Osteoblast (primary cell): ENCODE results near the gene SCN2A. TPM values are rescaled to one million over a fixed set of nuclear protein-coding genes. Genes with fewer than 3 reads are reported as not detected.

Experiments used
- DNase-seq: peaks from one replicate; pipeline ENCODE4 v3.0.0; 2011; ENCODE audit warnings: low spot score, mixed read lengths; ENCODE audit not compliant: insufficient read length; ENCODE audit errors: missing footprints
- H2AFZ ChIP-seq: 2 replicates; pipeline ENCODE4 v1.6.0; 2011; ENCODE audit warnings: mild to moderate bottlenecking, low read length
- H3K27ac ChIP-seq: 2 replicates; pipeline ENCODE4 v1.5.1; 2011; ENCODE audit warnings: mild to moderate bottlenecking, low read depth, low read length, moderate library complexity
- H3K27me3 ChIP-seq: 2 replicates; pipeline ENCODE4 v1.6.0; 2012; ENCODE audit warnings: mild to moderate bottlenecking, control low read depth, inconsistent platforms, low read length, moderate library complexity; ENCODE audit not compliant: insufficient read depth
- H3K36me3 ChIP-seq: 2 replicates; pipeline ENCODE4 v1.5.1; 2011; ENCODE audit warnings: mild to moderate bottlenecking, low read length, control low read depth, moderate library complexity; ENCODE audit not compliant: insufficient read depth
- H3K4me1 ChIP-seq: 2 replicates; pipeline ENCODE4 v1.5.1; 2011; ENCODE audit warnings: mild to moderate bottlenecking, low read length, control low read depth, moderate library complexity; ENCODE audit not compliant: insufficient read depth
- H3K4me2 ChIP-seq: 2 replicates; pipeline ENCODE4 v1.6.0; 2011; ENCODE audit warnings: mild to moderate bottlenecking, low read length; ENCODE audit not compliant: insufficient read depth
- H3K4me3 ChIP-seq: fragments of 200-600 bp; sonication (generic); 3 replicates; pipeline ENCODE4 v1.5.1; 2012; ENCODE audit warnings: mild to moderate bottlenecking, low read length, inconsistent platforms; ENCODE audit not compliant: insufficient read depth
- H3K79me2 ChIP-seq: 2 replicates; pipeline ENCODE4 v1.6.0; 2012; ENCODE audit warnings: mild to moderate bottlenecking, low read length, control low read depth, inconsistent platforms; ENCODE audit not compliant: insufficient read depth
- H3K9me3 ChIP-seq: 2 replicates; pipeline ENCODE4 v1.5.1; 2011; ENCODE audit warnings: low read depth, low read length, control low read depth
- H4K20me1 ChIP-seq: 2 replicates; pipeline ENCODE4 v1.6.0; 2012; ENCODE audit warnings: mild to moderate bottlenecking, low read length, control low read depth; ENCODE audit not compliant: insufficient read depth
- CTCF ChIP-seq: IDR thresholded peaks from 2 replicates; pipeline ENCODE4 v1.5.1; 2011; ENCODE audit warnings: mild to moderate bottlenecking, low read depth, low read length, moderate library complexity; ENCODE audit errors: extremely low read depth
- total RNA-seq: library from RNA; depleted of rRNA; stranded (reverse); fragments of >200 nt; gene quantifications from 2 replicates; pipeline ENCODE4 v1.2.3, GENCODE V29; 2012

Gene SCN2A
- total RNA-seq, 1 donor = 2.2 TPM

- H2AFZ ChIP-seq = no peak overlapping the region
- TF ChIP-seq CTCF = no peak
- H3K36me3 ChIP-seq = no peaks in the 10 kb centered on the region
- no peaks in the 10 kb centered on the region for H3K79me2 ChIP-seq
- H3K4me2 ChIP-seq = no peak overlapping the region
- no peaks in the 10 kb centered on the region for H4K20me1 ChIP-seq
- no peak overlapping the region for H3K4me3 ChIP-seq
- no peaks in the 10 kb centered on the region for H3K27me3 ChIP-seq
- no peak for DNase-seq
- H3K4me1 ChIP-seq = no peaks in the 10 kb centered on the region
- H3K27ac ChIP-seq = no peak overlapping the region
- no peaks in the 10 kb centered on the region for H3K9me3 ChIP-seq
Measured at GRCh38 chr2:165274698-165275097, 35.5 kb downstream of the SCN2A start.

GRCh38 chr2:165275932-165276331 is 36.7 kb downstream of the SCN2A start:
- H3K4me2 ChIP-seq = no peak overlapping the region
- no peaks in the 10 kb centered on the region for H3K4me1 ChIP-seq
- TF ChIP-seq CTCF = no peak
- no peak overlapping the region for H2AFZ ChIP-seq
- no peaks in the 10 kb centered on the region for H3K36me3 ChIP-seq
- no peak for DNase-seq
- no peaks in the 10 kb centered on the region for H4K20me1 ChIP-seq
- no peaks in the 10 kb centered on the region for H3K27me3 ChIP-seq
- no peak overlapping the region for H3K4me3 ChIP-seq
- no peaks in the 10 kb centered on the region for H3K9me3 ChIP-seq
- no peak overlapping the region for H3K27ac ChIP-seq
- no peaks in the 10 kb centered on the region for H3K79me2 ChIP-seq

DNA sequence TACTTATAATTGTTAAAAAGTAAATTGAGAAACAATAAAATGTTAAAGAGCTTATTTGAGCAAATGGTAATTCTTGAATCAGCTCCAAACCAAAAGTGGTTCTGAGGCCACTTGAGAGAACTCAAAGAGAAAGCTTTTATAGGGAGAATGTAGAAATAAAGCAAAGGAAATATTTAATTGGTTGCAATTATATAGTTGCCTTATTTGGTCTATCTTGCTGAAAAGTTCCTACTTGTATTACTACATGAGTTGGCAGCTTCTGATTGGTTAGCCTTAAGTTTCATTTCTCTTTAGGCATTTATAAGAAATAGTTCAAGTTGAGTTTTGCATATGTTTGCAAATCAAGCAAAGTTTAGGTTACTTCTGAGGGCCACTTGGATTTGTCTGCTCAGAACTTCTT is 38.1 kb downstream of the SCN2A start:
- Histone ChIP-seq H4K20me1 (no peaks in the 10 kb centered on the region), H3K4me2 (no peak overlapping the region), H3K4me3 (no peak overlapping the region), H3K36me3 (no peaks in the 10 kb centered on the region), H3K27ac (no peak overlapping the region), H3K4me1 (no peaks in the 10 kb centered on the region), H3K79me2 (no peaks in the 10 kb centered on the region), H2AFZ (no peak overlapping the region), H3K27me3 (no peaks in the 10 kb centered on the region), H3K9me3 (no peaks in the 10 kb centered on the region)
- TF ChIP-seq CTCF = no peak
- peak; percentile 9 for DNase-seq

- H4K20me1 ChIP-seq = no peaks in the 10 kb centered on the region
- no peaks in the 10 kb centered on the region for H3K79me2 ChIP-seq
- H3K36me3 ChIP-seq = no peaks in the 10 kb centered on the region
- no peak overlapping the region for H3K4me2 ChIP-seq
- H3K4me1 ChIP-seq = no peaks in the 10 kb centered on the region
- no peaks in the 10 kb centered on the region for H3K27me3 ChIP-seq
- DNase-seq = no peak
- no peak overlapping the region for H3K27ac ChIP-seq
- H3K9me3 ChIP-seq = no peaks in the 10 kb centered on the region
- H3K4me3 ChIP-seq = no peak overlapping the region
- no peak for TF ChIP-seq CTCF
- no peak overlapping the region for H2AFZ ChIP-seq
Measured at GRCh38 chr2:165277860-165278656, 38.8 kb downstream of the SCN2A start.
